Ramos (cell line): ENCODE results near the gene PLEKHD1.

ENCODE experiments used
- in situ Hi-C: fragments of 300-500 bp; cut with MboI; formaldehyde crosslinking; loops from one replicate; pipeline ENCODE4 v1.14.3; 2022; ENCODE audit warnings: low sequenced_read_pairs; ENCODE audit not compliant: unreplicated experiment

Gene PLEKHD1

DNA sequence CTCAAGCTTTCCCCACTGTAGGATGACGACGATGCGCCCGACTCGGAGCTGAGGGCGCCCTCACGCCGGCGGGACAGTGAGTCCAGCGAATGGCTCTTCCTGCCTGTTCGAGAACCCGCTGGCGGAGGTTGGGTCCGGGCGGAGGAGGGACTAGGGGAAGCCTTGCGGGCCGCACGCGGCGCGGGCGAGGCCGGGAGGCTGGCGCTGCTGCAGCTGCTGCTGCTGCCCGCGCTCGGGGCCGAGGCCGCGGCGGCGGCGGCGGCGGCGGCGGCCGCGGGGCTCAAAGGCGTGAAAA, 88.3 kb downstream of the PLEKHD1 start:
- in situ Hi-C loops: loop anchor here (10.0 kb wide), 1 partner anchor 318 kb away; no protein-coding TSS in a partner anchor

DNA sequence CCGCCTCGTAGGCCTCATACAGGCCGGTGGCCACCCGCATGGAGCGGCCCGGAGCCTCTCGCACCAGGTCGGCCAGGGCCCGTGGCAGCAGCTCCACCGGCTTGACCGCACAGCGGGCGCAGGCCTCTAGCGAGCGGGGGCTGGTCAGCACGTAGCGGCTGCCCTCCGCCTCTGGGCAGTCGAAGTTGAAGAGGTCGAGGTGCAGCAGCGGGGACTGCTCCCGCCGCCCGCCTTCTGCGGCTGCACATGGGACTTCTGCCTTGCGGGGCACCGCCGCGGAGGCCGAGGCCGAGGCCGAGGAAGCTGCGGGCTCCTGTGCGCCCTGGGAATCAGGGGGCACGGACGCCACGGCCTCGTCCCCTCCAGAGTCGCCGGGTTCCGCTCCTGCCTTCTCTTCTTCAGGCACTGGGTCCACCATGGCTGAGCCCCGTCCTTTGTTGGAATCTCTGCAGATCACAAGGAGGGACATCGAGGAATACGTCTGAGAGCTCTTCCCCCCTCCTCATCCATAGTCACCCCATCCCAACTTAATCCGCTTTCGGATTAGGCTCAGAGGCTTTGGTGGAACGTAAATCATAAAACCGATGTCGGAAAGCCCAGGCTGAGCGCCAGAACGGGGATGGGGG, 88.8 kb downstream of the PLEKHD1 start:
- in situ Hi-C loops: loop anchor here (10.0 kb wide), 1 partner anchor 319 kb away; no protein-coding TSS in a partner anchor

GRCh38 chr14:69573831-69574262, 89.3 kb downstream of the PLEKHD1 start:
- in situ Hi-C loops: loop anchor here (10.0 kb wide), 1 partner anchor 319 kb away; no protein-coding TSS in a partner anchor

- in situ Hi-C loops: loop anchor here (10.0 kb wide), 1 partner anchor 320 kb away; no protein-coding TSS in a partner anchor
Observed at GRCh38 chr14:69574263-69574953, 89.9 kb downstream of the PLEKHD1 start, which contains the start of gene CCDC177. TSS of gene CCDC177 (minus strand) at chr14:69574871. CDS start at chr14:69573622, 1,249 bp downstream.

- in situ Hi-C loops: loop anchor here (10.0 kb wide), 1 partner anchor 320 kb away; no protein-coding TSS in a partner anchor
Observed at GRCh38 chr14:69574954-69575295, 90.4 kb downstream of the PLEKHD1 start.

GRCh38 chr14:69579476-69579875, 94.9 kb downstream of the PLEKHD1 start:
- in situ Hi-C loops: loop anchor here (10.0 kb wide), 1 partner anchor 325 kb away; no protein-coding TSS in a partner anchor

- in situ Hi-C loops: loop anchor here (10.0 kb wide), 1 partner anchor 435 kb away; no protein-coding TSS in a partner anchor
Observed at GRCh38 chr14:69580009-69580577, 95.6 kb downstream of the PLEKHD1 start.
